DLD1 (cell line): Measurements from ENCODE around the gene BET1.
"Not testable (repeated sequence)": the region's sequence is repeated elsewhere in the genome, so short reads cannot be mapped to it uniquely, and the experiment has no call there.

ENCODE experiments used
- in situ Hi-C: cut with HindIII; loops from 2 replicates; pipeline ENCODE4 v1.10.0; 2017; ENCODE audit warnings: low sequenced_read_pairs

Gene BET1

GRCh38 chr7:94004024-94004951, at the start of gene BET1:
Gene BET1 (minus strand): TSS chr7:94004355. CDS start chr7:94004216, 139 bp downstream.
- in situ Hi-C loops: no loop called here

DNA sequence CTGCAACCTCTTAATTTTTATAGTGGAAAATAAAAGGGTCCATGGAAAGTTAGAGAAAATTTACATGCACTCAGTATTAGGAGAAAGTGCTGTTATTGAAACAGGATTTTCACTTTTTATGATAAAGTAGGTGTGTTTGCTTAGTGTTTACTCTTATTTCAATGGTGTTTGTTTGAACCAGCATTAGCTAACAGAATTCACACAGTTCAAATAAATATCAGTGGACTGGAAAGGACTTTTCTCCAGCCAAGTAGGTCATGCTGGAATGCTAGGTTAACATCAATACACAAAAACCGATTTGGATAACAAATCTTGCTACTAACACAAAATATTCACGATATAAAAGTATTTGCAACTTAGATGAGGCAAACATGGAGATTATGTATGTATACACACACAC, 49.4 kb upstream of the BET1 start:
- in situ Hi-C loops: no loop called here

DNA sequence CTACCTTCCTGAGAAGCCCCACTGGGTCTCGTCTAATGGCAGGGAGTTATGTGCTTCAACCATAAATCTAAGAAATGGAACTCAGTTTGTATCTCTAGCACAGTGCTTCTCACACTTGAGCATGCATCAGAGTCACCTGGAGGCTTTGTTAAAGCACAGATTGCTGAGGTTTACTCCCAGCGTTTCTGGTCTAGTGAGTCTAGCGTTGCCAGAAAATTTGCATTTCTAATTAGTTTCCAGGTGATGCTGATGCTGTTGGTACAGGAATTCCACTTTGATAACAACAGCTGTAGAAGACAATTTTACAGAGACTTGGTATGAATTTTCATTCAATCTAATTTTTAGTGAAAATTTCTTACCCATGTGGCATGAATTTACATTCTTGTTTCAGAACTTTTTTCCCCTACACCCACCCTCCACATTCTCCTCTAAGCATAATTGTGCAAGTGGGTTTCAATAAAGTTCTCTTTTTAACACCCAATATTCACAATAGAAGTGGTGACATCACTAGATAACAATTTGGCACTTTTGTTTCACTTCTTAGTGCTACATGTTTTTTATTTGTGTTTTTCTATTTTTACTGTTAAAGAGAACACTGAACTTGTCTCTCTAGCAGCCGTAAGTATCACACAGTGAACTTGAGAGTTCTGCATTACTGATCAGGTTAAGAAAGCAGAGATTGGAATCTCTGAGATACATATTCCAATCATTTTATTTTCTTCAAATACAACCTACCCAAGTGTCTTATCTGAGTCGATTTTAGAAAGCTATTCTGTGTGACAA, 48.4 kb upstream of the BET1 start:
- in situ Hi-C loops: no loop called here

DNA sequence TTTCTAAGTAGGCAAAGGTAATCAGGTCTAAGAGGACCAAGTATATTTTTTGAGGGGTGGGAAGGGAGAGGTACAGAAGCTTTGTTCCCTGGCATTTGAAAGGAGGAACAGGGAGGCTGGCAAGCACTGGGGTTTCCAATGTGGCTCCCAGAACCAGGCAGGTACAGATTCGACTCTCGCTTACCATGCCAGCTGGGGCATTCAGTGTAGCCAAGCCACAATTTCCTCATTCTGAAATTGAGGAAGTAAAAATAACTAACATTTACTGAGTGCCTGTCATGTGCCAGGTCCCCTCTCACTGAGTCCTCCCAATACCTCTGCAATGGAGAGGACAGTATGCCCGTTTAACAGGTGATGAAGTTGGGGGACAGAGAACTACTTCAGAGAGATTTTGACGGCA, 45.9 kb upstream of the BET1 start:
- in situ Hi-C loops: no loop called here

GRCh38 chr7:94049615-94050014, 45.5 kb upstream of the BET1 start:
- in situ Hi-C loops: no loop called here

DNA sequence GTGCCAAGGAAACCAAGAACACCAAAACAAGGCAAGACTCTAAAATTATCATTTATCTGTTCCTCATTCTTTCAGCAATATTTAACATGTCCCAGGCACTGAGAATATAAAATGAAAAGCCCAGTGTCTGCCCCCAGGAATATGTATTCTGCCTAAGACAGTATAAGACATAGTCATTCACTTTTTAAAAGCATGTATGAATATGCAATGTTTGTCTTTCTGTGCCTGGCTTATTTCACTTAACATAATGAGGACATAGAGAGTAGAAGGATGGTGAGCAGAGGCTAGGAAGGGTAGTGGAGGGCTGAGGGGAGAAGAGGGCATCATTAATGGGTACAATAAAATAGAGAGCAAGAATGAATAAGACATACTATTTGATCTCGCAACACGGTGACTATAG, 44.6 kb upstream of the BET1 start:
- in situ Hi-C loops: no loop called here

GRCh38 chr7:94047956-94048355, 43.8 kb upstream of the BET1 start:
- in situ Hi-C loops: no loop called here

- in situ Hi-C loops: no loop called here
Observed at GRCh38 chr7:94045581-94045980, 41.4 kb upstream of the BET1 start.

DNA sequence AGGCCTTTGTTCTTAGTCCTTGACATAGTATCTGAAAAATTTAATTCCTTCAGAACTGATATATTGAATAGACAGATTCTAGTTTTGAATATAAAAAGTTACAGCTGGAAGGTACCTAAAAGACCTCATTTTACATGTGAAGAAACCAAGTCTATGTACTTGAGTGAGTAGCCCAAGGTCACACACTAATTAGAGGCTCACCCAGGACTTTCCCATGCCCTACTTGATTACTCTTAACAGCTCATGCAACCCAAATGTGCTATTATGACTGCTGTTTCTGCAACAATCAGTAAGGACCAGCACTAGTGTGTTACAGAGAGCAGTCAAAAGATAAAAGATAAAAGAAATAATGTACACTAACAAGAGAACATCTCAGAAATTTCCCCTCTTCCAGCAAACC, 40.7 kb upstream of the BET1 start:
- in situ Hi-C loops: no loop called here

GRCh38 chr7:94043299-94043698, 39.1 kb upstream of the BET1 start:
- in situ Hi-C loops: no loop called here

- in situ Hi-C loops: no loop called here
Observed at GRCh38 chr7:94042381-94042780, 38.2 kb upstream of the BET1 start.

GRCh38 chr7:94041529-94041928, 37.4 kb upstream of the BET1 start:
- in situ Hi-C loops: no loop called here

GRCh38 chr7:94040254-94040653, 36.1 kb upstream of the BET1 start:
- in situ Hi-C loops: no loop called here

- in situ Hi-C loops: no loop called here
Observed at GRCh38 chr7:94039368-94040035, 35.3 kb upstream of the BET1 start.

DNA sequence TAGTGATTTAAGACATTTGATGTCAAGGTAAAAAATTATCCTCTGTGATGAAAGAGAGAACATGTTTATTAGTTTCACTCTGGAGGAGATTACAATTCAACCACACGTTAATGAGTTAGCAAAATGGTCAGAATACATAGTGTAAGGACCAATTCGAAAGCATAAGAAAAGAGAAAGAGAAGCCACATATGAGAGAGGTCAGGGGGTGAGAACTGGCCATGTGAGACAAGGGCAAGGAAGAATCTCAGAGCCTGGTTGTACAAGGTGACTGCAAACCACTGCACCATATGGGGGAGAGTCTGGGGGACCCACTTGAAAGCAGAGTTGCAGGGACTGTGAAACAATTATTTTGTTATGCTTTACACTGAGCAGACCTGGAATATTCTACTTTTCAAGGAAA, 27.7 kb upstream of the BET1 start:
- in situ Hi-C loops: no loop called here

GRCh38 chr7:94030634-94031033, 26.5 kb upstream of the BET1 start:
- in situ Hi-C loops: no loop called here

GRCh38 chr7:94029976-94030375, 25.8 kb upstream of the BET1 start:
- in situ Hi-C loops: no loop called here

GRCh38 chr7:94028768-94029167, 24.6 kb upstream of the BET1 start:
- in situ Hi-C loops: no loop called here

DNA sequence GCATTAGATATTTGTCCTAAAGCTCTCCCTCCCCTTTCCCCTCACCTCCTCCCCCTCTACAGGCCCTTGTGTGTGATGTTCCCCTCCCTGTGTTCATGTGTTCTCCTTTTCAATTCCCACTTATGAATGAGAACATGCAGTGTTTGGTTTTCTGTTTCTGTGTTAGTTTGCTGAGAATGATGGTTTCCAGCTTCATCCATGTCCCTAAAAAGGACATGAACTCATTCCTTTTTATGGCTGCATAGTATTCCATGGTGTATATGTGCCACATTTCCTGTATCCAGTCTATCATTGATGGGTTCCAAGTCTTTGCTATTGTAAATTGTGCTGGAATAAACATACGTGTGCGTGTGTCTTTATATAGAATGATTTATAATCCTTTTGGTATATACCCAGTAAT, 22.5 kb upstream of the BET1 start:
- in situ Hi-C loops: not testable (repeated sequence)

GRCh38 chr7:94022550-94022949, 18.4 kb upstream of the BET1 start:
- in situ Hi-C loops: no loop called here

DNA sequence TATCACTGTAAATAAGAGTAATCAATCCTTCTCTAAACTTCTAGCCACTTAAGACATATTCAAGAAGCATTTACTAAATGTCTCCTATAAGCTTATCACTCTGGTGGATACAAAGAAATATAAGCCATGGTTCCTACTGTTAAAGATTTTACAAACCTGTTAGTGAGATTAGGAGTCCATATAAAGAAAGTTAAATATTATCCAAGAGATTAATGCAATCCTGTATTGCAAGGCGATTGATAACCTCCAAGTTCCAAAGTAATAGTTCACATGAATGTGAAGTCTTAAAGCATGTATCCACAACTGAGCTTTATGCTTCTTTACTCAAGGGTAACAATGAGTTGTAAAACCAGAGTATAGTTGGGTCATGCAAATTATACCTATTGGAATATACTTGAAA, 12.6 kb upstream of the BET1 start:
- in situ Hi-C loops: no loop called here
